NCI-H2029 (cell line): Measurements from ENCODE around the gene GUCY2D.
"Not testable (repeated sequence)": the region's sequence is repeated elsewhere in the genome, so short reads cannot be mapped to it uniquely, and the experiment has no call there.

Source experiments
- DNase-seq: peaks from one replicate; lab custom pipeline; 2025; lab: John Stamatoyannopoulos, UW

The GUCY2D gene

DNA sequence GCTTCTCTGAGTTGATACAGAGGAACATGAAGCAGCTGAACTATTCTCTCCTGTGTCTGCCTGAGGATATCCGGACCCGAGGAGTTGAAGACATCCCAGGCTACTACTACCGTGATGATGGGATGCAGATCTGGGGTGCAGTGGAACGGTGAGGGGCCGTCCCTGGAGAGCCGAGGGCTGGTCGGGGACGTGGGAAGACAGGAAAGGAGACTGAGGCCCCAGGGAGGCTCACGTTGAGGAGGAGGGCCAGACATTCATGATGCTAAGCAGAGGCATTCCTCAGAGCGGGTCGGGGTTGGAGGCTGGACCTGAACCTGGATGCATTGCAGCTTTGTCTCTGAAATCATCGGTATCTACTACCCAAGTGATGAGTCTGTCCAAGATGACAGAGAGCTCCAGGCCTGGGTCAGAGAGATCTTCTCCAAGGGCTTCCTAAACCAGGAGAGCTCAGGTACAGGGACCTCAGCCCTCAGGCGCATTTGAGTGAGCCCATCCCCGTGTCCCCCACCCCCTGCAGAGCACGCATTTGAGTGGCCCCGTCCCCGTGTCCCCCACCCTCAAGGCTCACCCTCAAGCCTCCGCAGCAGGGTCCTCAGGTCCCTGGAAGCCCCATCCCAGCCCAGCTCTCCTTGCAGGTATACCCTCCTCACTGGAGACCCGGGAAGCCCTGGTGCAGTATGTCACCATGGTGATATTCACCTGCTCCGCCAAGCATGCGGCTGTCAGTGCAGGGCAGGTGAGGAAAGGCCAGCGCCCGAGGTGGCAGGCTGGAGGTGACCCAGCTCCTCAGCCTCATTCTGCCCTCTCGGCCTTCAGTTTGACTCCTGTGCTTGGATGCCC is 44.7 kb downstream of the GUCY2D start:
- DNase-seq, result no peak

GRCh38 chr17:8047769-8048110 is 45.3 kb downstream of the GUCY2D start:
- no peak for DNase-seq

DNA sequence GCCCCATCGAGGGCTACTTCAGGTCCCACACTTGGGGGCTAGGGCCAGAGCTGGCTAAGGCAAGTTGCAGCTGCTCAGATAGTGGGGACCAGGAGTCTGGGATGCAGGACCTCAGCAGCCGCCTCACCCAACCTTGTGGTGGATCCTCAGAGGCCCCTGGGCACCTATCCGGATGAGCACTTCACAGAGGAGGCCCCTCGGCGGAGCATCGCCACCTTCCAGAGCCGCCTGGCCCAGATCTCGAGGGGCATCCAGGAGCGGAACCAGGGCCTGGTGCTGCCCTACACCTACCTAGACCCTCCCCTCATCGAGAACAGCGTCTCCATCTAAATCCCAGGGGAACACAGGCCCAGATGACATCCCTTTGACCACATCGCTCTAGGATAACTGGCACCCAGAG is 45.8 kb downstream of the GUCY2D start:
- DNase-seq, result no peak

DNA sequence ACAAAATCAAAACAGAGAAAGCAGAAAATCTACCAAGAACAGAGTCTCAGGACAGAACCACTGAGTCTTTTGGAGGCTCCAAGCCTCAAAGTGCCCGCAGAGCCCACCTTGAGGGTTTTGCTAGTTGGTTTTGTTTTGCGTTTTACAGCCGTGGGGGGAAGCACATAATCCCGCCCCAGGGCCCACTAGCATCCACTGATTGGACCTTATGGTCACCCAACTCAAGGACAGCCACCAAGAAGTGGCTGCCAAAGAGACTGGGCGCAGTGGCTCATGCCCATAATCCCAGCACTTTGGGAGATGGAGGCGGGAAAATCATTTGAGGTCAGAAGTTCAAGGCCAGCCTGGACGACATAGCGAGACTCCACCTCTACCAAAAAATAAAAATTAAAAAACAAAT is 46.3 kb downstream of the GUCY2D start:
- DNase-seq, result no peak

DNA sequence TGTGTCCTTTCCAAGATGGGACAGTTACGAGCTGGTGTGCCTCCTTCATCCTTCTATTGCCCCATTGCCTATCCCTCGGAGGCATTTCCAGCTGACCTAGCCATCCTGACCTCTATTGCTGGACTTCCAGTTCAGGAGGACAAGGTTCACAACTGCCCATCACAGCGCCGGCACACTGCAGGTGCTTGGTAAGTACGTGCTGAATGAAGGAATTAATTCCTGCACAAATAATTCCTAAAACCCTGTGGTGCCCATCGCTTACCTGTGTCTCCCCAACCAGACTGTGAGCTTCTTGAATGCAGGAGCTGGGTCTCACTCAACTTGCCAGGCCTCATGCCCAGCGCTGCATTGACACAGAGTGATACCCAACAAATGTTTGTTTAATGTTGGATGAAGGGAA is 49.4 kb downstream of the GUCY2D start:
- no peak for DNase-seq

DNA sequence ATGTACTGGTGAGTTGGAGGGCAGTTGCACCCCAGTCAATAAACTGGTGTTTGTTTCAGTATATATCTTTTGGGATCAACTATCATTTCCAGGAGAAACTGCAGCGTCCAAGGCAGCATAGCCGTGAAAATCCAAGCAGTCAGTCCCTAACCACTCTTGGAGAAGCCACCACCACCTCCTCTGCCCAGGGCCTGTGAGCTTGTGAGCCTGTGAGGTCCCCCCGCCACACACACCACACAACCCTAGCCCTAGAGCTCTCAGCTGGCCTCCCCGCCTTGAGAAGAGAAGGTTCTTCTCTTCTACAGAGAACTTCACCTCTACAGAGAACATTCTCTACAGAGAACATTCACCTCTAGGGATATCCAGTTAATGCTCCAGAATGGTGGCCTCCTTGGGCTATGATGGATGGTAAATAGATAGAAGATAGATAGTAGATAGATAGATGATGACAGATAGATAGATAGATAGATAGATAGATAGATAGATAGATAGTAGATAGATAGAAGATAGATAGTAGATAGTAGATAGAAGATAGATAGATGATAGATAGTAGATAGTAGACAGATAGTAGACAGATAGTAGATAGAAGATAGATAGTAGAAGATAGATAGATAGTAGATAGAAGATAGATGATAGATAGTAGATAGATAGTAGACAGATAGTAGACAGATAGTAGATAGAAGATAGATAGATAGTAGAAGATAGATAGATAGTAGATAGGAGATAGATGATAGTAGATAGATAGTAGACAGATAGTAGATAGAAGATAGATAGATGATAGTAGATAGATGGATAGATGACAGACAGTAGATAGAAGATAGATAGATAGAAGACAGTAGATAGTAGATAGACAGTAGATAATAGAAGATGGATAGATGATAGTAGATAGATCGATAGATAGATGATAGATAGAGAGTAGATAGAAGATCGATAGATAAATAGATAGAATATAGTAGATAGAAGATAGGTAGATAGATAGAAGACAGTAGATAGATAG is 50.1 kb downstream of the GUCY2D start:
- DNase-seq, result no peak

DNA sequence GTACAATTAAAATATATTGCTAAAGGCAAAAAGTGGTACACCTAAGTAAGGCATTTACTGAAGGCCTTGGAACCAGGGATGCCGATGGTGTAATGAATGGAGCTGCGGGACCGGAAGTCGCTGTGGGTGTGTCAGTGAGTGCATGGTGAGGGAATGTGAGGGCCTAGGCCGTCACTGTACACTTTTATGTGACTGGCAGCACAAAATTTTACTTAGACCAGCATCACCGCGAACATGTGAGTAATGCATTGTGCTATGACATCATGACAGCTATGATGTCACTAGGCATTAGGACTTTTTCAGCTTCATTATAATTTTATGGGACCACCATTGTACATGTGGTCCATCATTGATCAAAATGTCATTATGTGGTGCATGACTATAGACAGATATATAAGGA is 51.2 kb downstream of the GUCY2D start:
- DNase-seq, result no peak

DNA sequence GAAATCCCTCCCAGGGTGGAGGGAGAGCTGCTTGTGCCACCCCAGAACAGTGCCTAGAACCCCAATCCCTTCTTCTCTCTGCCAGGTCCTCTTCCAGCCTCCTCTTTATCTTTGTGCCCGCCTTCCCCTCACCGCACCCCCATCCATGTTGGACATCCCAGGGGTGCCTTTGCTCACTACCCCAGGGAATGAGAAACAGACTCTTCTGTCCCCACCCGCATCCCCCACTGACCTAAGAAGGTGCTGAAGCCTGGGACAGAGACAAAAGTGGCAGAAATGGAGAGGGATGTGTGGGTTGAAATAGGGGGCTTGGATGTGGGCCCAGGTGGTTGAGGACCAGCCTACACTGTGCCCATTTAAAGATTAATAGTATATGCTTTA is 53.4 kb downstream of the GUCY2D start:
- no peak for DNase-seq

GRCh38 chr17:8056232-8056975 is 54.0 kb downstream of the GUCY2D start:
- DNase-seq, result no peak

- no peak for DNase-seq
Measured at GRCh38 chr17:8056976-8057625, 54.7 kb downstream of the GUCY2D start.

DNA sequence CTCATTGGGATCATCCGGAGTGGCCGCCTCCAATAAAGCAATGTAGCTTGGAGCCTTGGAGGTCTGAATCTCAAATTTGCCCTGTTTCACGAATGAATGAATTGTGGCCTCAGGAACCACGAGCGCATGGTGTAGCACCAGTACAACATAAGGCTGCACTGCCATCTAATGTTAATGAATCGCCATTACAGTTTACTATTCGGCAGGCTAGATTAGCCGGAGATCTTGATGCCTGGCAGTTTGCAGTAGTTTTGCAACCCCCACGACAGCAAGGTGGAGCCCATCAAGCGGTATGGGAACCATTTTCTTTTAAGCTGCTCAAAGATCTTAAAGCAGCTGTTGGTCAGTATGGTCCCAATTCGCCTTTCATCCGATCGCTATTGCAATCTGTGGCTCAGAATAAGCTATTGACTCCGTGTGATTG is 55.3 kb downstream of the GUCY2D start:
- peak; percentile 15 for DNase-seq

GRCh38 chr17:8059131-8059530 is 56.7 kb downstream of the GUCY2D start:
- DNase-seq, result no peak

- DNase-seq, result peak; percentile 16
Measured at GRCh38 chr17:8060274-8060673, 57.9 kb downstream of the GUCY2D start.

- not testable (repeated sequence) for DNase-seq
Measured at GRCh38 chr17:8061851-8062250, 59.4 kb downstream of the GUCY2D start.

GRCh38 chr17:8062435-8062806 is 60.0 kb downstream of the GUCY2D start:
- DNase-seq, result no peak

- DNase-seq, result no peak
Measured at GRCh38 chr17:8062807-8063483, 60.5 kb downstream of the GUCY2D start.

- no peak for DNase-seq
Measured at GRCh38 chr17:8063761-8064534, 61.5 kb downstream of the GUCY2D start.

DNA sequence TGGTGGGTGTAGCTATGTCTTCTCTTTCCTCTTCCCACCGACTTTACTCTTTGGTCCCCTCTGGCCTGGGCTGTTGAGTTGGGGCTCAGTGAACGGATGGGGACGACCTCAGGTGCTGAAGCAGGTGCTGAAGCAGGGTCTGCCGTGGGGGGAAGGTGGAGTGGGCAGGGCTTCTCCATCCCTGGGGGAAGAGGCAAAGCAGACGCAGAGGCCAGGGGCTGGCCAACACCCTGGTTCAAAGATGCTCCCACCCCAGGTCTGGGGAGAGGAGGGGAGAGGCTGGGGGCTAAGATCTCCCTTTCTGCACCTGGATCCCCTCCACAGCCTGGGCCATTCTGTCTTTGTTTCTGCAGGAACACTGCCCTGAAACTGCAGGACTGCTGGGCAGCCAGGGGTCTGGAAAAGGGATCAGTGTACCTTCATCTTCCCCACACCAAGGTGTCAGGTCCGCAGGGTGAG is 62.2 kb downstream of the GUCY2D start:
- no peak for DNase-seq

GRCh38 chr17:8066841-8067775 is 64.7 kb downstream of the GUCY2D start:
- DNase-seq, result no peak
